HepG2 (cell line): ENCODE results near the gene GTF2H4. TPM values are rescaled to one million over a fixed set of nuclear protein-coding genes. Genes with fewer than 3 reads are reported as not detected.
A peak's percentile ranks its signal among the peaks of the same experiment; 100 is the strongest.

Experiments used
- ATAC-seq: fragments of 200-7000 bp; cut with Tn5 transposase; 3 replicates; pipeline ENCODE4 v1.9.1; 2020; ENCODE audit warnings: mild to moderate bottlenecking, moderate library complexity
- BruUV-seq: library from RNA; stranded (reverse); fragments of 400-500 nt; replicated peaks from 2 replicates; lab custom pipeline; 2021; lab: Mats Ljungman, UMichigan
- CTCF ChIA-PET: fragments of 300-600 bp; formaldehyde crosslinking; extraction: SDS; loops from one replicate; lab custom pipeline; 2021; ENCODE audit warnings: low total read pairs, inconsistent platforms, low intra/inter-chr PET ratio; lab: Yijun Ruan, JAX
- POLR2A ChIA-PET: fragments of 350-600 bp; sonication (Branson Sonifier 250); formaldehyde crosslinking; loops from one replicate; lab custom pipeline; 2020; ENCODE audit warnings: antibody characterized with exemption, inconsistent platforms; lab: Yijun Ruan, JAX
- DNase-seq: peaks from one replicate; pipeline ENCODE4 v3.0.0-alpha.2; 2015; ENCODE audit warnings: low spot score
- FAIRE-seq: peaks from 3 replicates; lab custom pipeline; 2011; peaks lifted over from hg19 to GRCh38; lab: Jason Lieb, UNC
- H2AFZ ChIP-seq: one replicate; pipeline ENCODE4 v1.6.1; 2011; ENCODE audit warnings: low read length, inconsistent platforms
- H3K27ac ChIP-seq: fragments of 300-600 bp; 3 replicates; pipeline ENCODE4 v1.8.0; 2011; ENCODE audit warnings: mixed run types, mild to moderate bottlenecking, mixed read lengths, low read length, inconsistent platforms; ENCODE audit not compliant: insufficient read depth; ENCODE audit errors: extremely low read length
- H3K27me3 ChIP-seq, 2 experiments: fragments of 200-600 bp in 1 of 2; 2 replicates in 1 of 2; 3 replicates in 1 of 2; pipeline versions ENCODE4 v1.6.0 to v1.8.0; 2011; ENCODE audit warnings: low read length in 2 of 2, mild to moderate bottlenecking in 2 of 2, moderate library complexity in 2 of 2, inconsistent platforms in 1 of 2; ENCODE audit not compliant: insufficient read depth in 2 of 2, control insufficient read depth in 1 of 2
- H3K36me3 ChIP-seq, 2 experiments: fragments of 200-600 bp in 1 of 2; replicated peaks in 1 of 2; 2 replicates in 1 of 2; 3 replicates in 1 of 2; pipeline versions ENCODE4 v1.5.1 to v1.8.0; 2011; ENCODE audit warnings: low read length in 2 of 2, inconsistent platforms in 1 of 2; ENCODE audit not compliant: insufficient read depth in 2 of 2, control insufficient read depth in 1 of 2
- H3K4me1 ChIP-seq: 2 replicates; pipeline ENCODE4 v1.5.1; 2012; ENCODE audit warnings: low read length, inconsistent platforms; ENCODE audit not compliant: insufficient read depth
- H3K4me2 ChIP-seq: 2 replicates; pipeline ENCODE4 v1.6.0; 2011; ENCODE audit warnings: low read depth, low read length, inconsistent platforms
- H3K4me3 ChIP-seq, 3 experiments: fragments of 200-600 bp in 1 of 3; sonication (generic), shearing (Covaris generic) in 1 of 3; replicated peaks in 1 of 3; 2 replicates each; pipeline ENCODE4 v1.5.1; 2011 to 2016; ENCODE audit warnings: low read length in 3 of 3, inconsistent platforms in 2 of 3, low read depth in 2 of 3, mild to moderate bottlenecking in 2 of 3, control low read depth in 1 of 3, mixed read lengths in 1 of 3; ENCODE audit not compliant: insufficient read depth in 1 of 3
- H3K79me2 ChIP-seq: one replicate; pipeline ENCODE4 v1.6.1; 2011; ENCODE audit warnings: low read length, inconsistent platforms; ENCODE audit not compliant: insufficient read depth
- H3K9ac ChIP-seq: 2 replicates; pipeline ENCODE4 v1.6.0; 2011; ENCODE audit warnings: mild to moderate bottlenecking, low read depth, low read length, inconsistent platforms; ENCODE audit not compliant: insufficient read depth
- H3K9me3 ChIP-seq: 2 replicates; pipeline ENCODE4 v1.5.1; 2012; ENCODE audit warnings: mild to moderate bottlenecking, low read length
- H4K20me1 ChIP-seq: 2 replicates; pipeline ENCODE4 v1.6.0; 2011; ENCODE audit warnings: inconsistent platforms, mild to moderate bottlenecking, low read length, moderate library complexity; ENCODE audit not compliant: insufficient read depth
- KLF11 ChIP-seq: IDR thresholded peaks from 2 replicates; pipeline ENCODE4 v1.6.1; 2016; ENCODE audit warnings: missing compliant biosample characterization
- MTF1 ChIP-seq: sonication (generic); formaldehyde crosslinking; IDR thresholded peaks from 2 replicates; pipeline ENCODE4 v1.5.0; 2020; ENCODE audit warnings: missing genetic modification reagents
- NCOA2 ChIP-seq: sonication (generic); formaldehyde crosslinking; IDR thresholded peaks from 2 replicates; pipeline ENCODE4 v1.8.0; 2022; ENCODE audit warnings: inconsistent platforms
- NR2C2 ChIP-seq: sonication (generic); formaldehyde crosslinking; IDR thresholded peaks from 2 replicates; pipeline ENCODE4 v1.4.0; 2020; ENCODE audit warnings: missing genetic modification reagents, mild to moderate bottlenecking, moderate library complexity, borderline replicate concordance
- SMARCC2 ChIP-seq: fragments of 450-650 bp; IDR thresholded peaks from 2 replicates; pipeline ENCODE4 v1.6.1; 2017; ENCODE audit warnings: antibody characterized with exemption, mild to moderate bottlenecking
- ZNF121 ChIP-seq: sonication (generic); formaldehyde crosslinking; IDR thresholded peaks from 2 replicates; pipeline ENCODE4 v1.5.0; 2020; ENCODE audit warnings: mild to moderate bottlenecking, missing genetic modification reagents
- ZNF292 ChIP-seq: sonication (generic); formaldehyde crosslinking; IDR thresholded peaks from 2 replicates; pipeline ENCODE4 v1.8.1; 2022; ENCODE audit warnings: mild to moderate bottlenecking, low read depth, missing genetic modification reagents, borderline replicate concordance
- ZNF737 ChIP-seq: sonication (generic); formaldehyde crosslinking; IDR thresholded peaks from 2 replicates; pipeline ENCODE4 v1.5.0; 2020; ENCODE audit warnings: missing genetic modification reagents, mild to moderate bottlenecking, borderline replicate concordance
- WGBS: methylation state at CpG from one replicate; pipeline ENCODE4 v1.1.6; 2017; ENCODE audit warnings: low lambda C conversion rate; 5-methylcytosine and 5-hydroxymethylcytosine counted together
- in situ Hi-C: cut with HindIII; loops from 2 replicates; pipeline ENCODE4 v1.10.0; 2017; ENCODE audit warnings: low pct_unique_long_range_greater_than_20kb; ENCODE audit not compliant: extremely low pct_ligation_motif_present
- intact Hi-C: fragments of 100-400 bp; cut with micrococcal nuclease; formaldehyde crosslinking; loops from one replicate; pipeline ENCODE4 v1.10.0; 2022; ENCODE audit not compliant: unreplicated experiment
- polyA plus RNA-seq, 8 experiments: library from polyadenylated mRNA; depleted of rRNA in 3 of 8; stranded (reverse) in 7 of 8; unstranded in 1 of 8; fragments of >200 nt; fragmentation: Illumina TruSeq in 4 of 8; extraction: Trizol in 4 of 8; gene quantifications; 2 replicates each; pipeline versions ENCODE4 v1.2.1 to v1.2.3, GENCODE V29; 2011 to 2016; ENCODE audit warnings: low read depth in 4 of 8, missing spikeins in 1 of 8, mixed read lengths in 1 of 8; ENCODE audit not compliant: insufficient read depth in 1 of 8
- total RNA-seq, 5 experiments: library from RNA; depleted of rRNA; stranded (reverse); fragments of >200 nt; fragmentation: Illumina TruSeq; extraction: Trizol; gene quantifications; 2 replicates each; pipeline ENCODE4 v1.2.3, GENCODE V29; 2016; ENCODE audit warnings: low read depth in 1 of 5
- TF ChIP-seq, protein P1 (sequence below): sonication (generic); formaldehyde crosslinking; IDR thresholded peaks from 2 replicates; pipeline ENCODE4 v1.4.0; 2020; ENCODE audit warnings: low read depth, mild to moderate bottlenecking, missing genetic modification reagents
- TF ChIP-seq, protein P2 (sequence below): sonication (generic); formaldehyde crosslinking; IDR thresholded peaks from 2 replicates; pipeline ENCODE4 v1.5.1; 2020; ENCODE audit warnings: missing genetic modification reagents, mild to moderate bottlenecking, borderline replicate concordance
- TF ChIP-seq, protein P3 (sequence below): sonication (generic); formaldehyde crosslinking; IDR thresholded peaks from 2 replicates; pipeline ENCODE4 v1.5.0; 2020; ENCODE audit warnings: missing genetic modification reagents

GTF2H4 gene
- total and polyA plus RNA-seq, 2 of the 13 experiments (the other 11 are each of a cell fraction or from before 2014, with no cell fraction given): 15.9 to 49.3 TPM

DNA sequence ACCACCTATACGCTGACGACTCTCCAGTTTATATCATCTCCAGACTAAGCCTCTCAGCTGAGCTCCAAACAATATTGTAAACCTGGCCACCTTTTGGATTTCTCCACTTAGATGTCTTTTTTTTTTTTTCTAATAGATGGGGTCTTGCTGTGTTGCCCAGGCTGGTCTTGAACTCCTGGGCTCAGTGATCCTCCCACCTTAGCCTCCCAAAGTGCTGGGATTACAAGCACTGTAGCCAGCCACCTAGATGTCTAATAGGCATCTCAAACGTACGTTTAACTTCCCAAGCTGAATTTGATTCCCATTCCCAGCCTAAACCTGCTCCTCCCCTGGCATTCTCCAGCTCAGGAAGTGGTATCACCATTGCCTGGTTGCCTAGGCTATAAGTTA, 18.5 kb upstream of the GTF2H4 start:
- no TSS peak for BruUV-seq
- Histone ChIP-seq H3K4me3 (no peak overlapping the region), H3K27me3 (no peaks in the 10 kb centered on the region), H3K79me2 (peaks cover 19% of the 10 kb centered on the region)
- intact Hi-C loops: no loop called here
- DNase-seq: no peak
- POLR2A ChIA-PET: no interaction called here
- 0 out of 2 replicates have a peak, but pooled peaks have one; percentile 19 for TF ChIP-seq ZNF121
- TF ChIP-seq, protein P1, sequence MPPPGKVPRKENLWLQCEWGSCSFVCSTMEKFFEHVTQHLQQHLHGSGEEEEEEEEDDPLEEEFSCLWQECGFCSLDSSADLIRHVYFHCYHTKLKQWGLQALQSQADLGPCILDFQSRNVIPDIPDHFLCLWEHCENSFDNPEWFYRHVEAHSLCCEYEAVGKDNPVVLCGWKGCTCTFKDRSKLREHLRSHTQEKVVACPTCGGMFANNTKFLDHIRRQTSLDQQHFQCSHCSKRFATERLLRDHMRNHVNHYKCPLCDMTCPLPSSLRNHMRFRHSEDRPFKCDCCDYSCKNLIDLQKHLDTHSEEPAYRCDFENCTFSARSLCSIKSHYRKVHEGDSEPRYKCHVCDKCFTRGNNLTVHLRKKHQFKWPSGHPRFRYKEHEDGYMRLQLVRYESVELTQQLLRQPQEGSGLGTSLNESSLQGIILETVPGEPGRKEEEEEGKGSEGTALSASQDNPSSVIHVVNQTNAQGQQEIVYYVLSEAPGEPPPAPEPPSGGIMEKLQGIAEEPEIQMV (CRISPR knock-in tag): no peak
- TF ChIP-seq, protein P2, sequence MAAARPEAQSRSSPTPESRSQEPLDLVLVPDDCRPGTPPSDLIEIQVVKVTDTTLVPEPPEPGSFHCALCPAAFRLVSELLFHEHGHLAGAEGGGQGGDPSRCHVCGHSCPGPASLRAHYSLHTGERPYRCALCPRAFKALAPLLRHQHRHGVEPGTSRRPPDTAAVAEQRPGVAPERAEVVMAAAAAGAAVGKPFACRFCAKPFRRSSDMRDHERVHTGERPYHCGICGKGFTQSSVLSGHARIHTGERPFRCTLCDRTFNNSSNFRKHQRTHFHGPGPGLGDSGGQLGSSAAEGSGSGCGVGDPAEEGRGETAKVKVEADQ (CRISPR knock-in tag): no peak
- no peak for TF ChIP-seq MTF1 (CRISPR knock-in tag)
- TF ChIP-seq, all 625 proteins: peak for 1
- no peak overlapping the region for H3K4me2 ChIP-seq
- in situ Hi-C loops: no loop called here
- no peaks in the 10 kb centered on the region for H3K9me3 ChIP-seq
- peaks cover 29 to 53% of the 10 kb centered on the region in 2 experiments for H3K36me3 ChIP-seq
- H3K4me1 ChIP-seq: peaks cover 23% of the 10 kb centered on the region
- no peak overlapping the region for H3K27ac ChIP-seq
- ATAC-seq (no peak), FAIRE-seq (no peak)
- CTCF ChIA-PET: no interaction called here
- 85% methylated on average over 4 of the region's 4 CpGs for WGBS
- H4K20me1 ChIP-seq: peaks cover 4% of the 10 kb centered on the region; the same call in 1 of the 2 replicates
- H2AFZ ChIP-seq: no peak overlapping the region
- H3K9ac ChIP-seq: no peak overlapping the region

- Histone ChIP-seq H3K4me3 (no peak overlapping the region), H3K4me2 (no peak overlapping the region), H3K79me2 (peaks cover 17% of the 10 kb centered on the region), H4K20me1 (peaks cover 4% of the 10 kb centered on the region; the same call in 1 of the 2 replicates), H3K9ac (no peak overlapping the region), H3K9me3 (no peaks in the 10 kb centered on the region), H3K4me1 (peaks cover 19% of the 10 kb centered on the region), H2AFZ (no peak overlapping the region), H3K36me3 (peaks cover 31 to 57% of the 10 kb centered on the region in 2 experiments), H3K27me3 (no peaks in the 10 kb centered on the region), H3K27ac (no peak overlapping the region)
- in situ Hi-C loops: no loop called here
- no peak for FAIRE-seq
- CTCF ChIA-PET: no interaction called here
- intact Hi-C loops: no loop called here
- ATAC-seq: no peak
- no TSS peak for BruUV-seq
- DNase-seq: no peak
- POLR2A ChIA-PET: no interaction called here
- WGBS: 97% methylated on average over 14 of the region's 14 CpGs
- TF ChIP-seq, protein P3, sequence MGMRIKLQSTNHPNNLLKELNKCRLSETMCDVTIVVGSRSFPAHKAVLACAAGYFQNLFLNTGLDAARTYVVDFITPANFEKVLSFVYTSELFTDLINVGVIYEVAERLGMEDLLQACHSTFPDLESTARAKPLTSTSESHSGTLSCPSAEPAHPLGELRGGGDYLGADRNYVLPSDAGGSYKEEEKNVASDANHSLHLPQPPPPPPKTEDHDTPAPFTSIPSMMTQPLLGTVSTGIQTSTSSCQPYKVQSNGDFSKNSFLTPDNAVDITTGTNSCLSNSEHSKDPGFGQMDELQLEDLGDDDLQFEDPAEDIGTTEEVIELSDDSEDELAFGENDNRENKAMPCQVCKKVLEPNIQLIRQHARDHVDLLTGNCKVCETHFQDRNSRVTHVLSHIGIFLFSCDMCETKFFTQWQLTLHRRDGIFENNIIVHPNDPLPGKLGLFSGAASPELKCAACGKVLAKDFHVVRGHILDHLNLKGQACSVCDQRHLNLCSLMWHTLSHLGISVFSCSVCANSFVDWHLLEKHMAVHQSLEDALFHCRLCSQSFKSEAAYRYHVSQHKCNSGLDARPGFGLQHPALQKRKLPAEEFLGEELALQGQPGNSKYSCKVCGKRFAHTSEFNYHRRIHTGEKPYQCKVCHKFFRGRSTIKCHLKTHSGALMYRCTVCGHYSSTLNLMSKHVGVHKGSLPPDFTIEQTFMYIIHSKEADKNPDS (CRISPR knock-in tag): no peak
- no peak for TF ChIP-seq SMARCC2
- TF ChIP-seq ZNF737 (CRISPR knock-in tag): no peak
- TF ChIP-seq KLF11: no peak
- TF ChIP-seq NCOA2 (CRISPR knock-in tag): no peak
- no peak for TF ChIP-seq ZNF292
- TF ChIP-seq NR2C2: no peak
Observed at GRCh38 chr6:30889921-30890645, 17.9 kb upstream of the GTF2H4 start.
